Endothelial cell of umbilical vein (primary cell): ENCODE measurements around the gene ADARB1. TPM values are rescaled to one million over a fixed set of nuclear protein-coding genes. Genes with fewer than 3 reads are reported as not detected.

ENCODE experiments used
- BruUV-seq: library from RNA; stranded (reverse); fragments of 400-500 nt; replicated peaks from 2 replicates; lab custom pipeline; 2021; lab: Mats Ljungman, UMichigan
- CTCF ChIA-PET: fragments of 300-600, 350-600 bp; sonication (Branson Sonifier 250); formaldehyde crosslinking; loops from one replicate; lab custom pipeline; 2021; ENCODE audit warnings: antibody characterized with exemption, inconsistent platforms; lab: Charles Lee
- POLR2A ChIA-PET: fragments of 300-600, 350-600 bp; sonication (Branson Sonifier 250); formaldehyde crosslinking; loops from one replicate; lab custom pipeline; 2021; ENCODE audit warnings: antibody characterized with exemption, inconsistent platforms; lab: Charles Lee
- DNase-seq: peaks from one replicate; pipeline ENCODE4 v3.0.0-alpha.2; 2011; ENCODE audit warnings: low read depth, low spot score
- FAIRE-seq: peaks from 2 replicates; lab custom pipeline; 2011; peaks lifted over from hg19 to GRCh38; lab: Jason Lieb, UNC
- H2AFZ ChIP-seq: 2 replicates; pipeline ENCODE4 v1.6.0; 2012; ENCODE audit warnings: low read depth, low read length, control low read depth, inconsistent platforms
- H3K27ac ChIP-seq: 2 replicates; pipeline ENCODE4 v1.5.1; 2011; ENCODE audit warnings: low read depth, mild to moderate bottlenecking, control low read depth, low read length, moderate library complexity; ENCODE audit not compliant: insufficient read depth
- H3K27me3 ChIP-seq, 2 experiments: 2 replicates each; pipeline versions ENCODE4 v1.6.0 to v1.6.1; 2011; ENCODE audit warnings: low read length in 2 of 2, mixed read lengths in 1 of 2; ENCODE audit not compliant: control insufficient read depth in 2 of 2, insufficient read depth in 2 of 2
- H3K36me3 ChIP-seq, 2 experiments: 2 replicates in 1 of 2; 3 replicates in 1 of 2; pipeline ENCODE4 v1.5.1; 2011; ENCODE audit warnings: low read length in 2 of 2, mild to moderate bottlenecking in 1 of 2, moderate library complexity in 1 of 2; ENCODE audit not compliant: control insufficient read depth in 2 of 2, insufficient read depth in 2 of 2; ENCODE audit errors: extremely low read depth in 1 of 2
- H3K4me1 ChIP-seq: 3 replicates; pipeline ENCODE4 v1.5.1; 2011; ENCODE audit warnings: mild to moderate bottlenecking, low read length; ENCODE audit not compliant: control insufficient read depth, insufficient read depth; ENCODE audit errors: extremely low read depth
- H3K4me2 ChIP-seq: 2 replicates; pipeline ENCODE4 v1.6.1; 2011; ENCODE audit warnings: low read length, control low read depth, mixed read lengths; ENCODE audit not compliant: insufficient read depth
- H3K4me3 ChIP-seq, 3 experiments: fragments of 200-600 bp in 1 of 3; sonication (generic), shearing (Covaris generic) in 1 of 3; replicated peaks in 1 of 3; 2 replicates each; pipeline ENCODE4 v1.5.1; 2011 to 2016; ENCODE audit warnings: control low read depth in 3 of 3, low read length in 3 of 3, mild to moderate bottlenecking in 2 of 3, inconsistent platforms in 1 of 3, low read depth in 1 of 3, moderate library complexity in 1 of 3; ENCODE audit not compliant: insufficient read depth in 1 of 3
- H3K79me2 ChIP-seq: 2 replicates; pipeline ENCODE4 v1.6.0; 2012; ENCODE audit warnings: low read length, inconsistent platforms; ENCODE audit not compliant: control insufficient read depth, insufficient read depth
- H3K9ac ChIP-seq: replicated peaks from 2 replicates; pipeline ENCODE3; 2011; ENCODE audit warnings: low read length, control low read depth; ENCODE audit not compliant: insufficient read depth; ENCODE audit errors: extremely low read depth
- H3K9me1 ChIP-seq: replicated peaks from 3 replicates; pipeline ENCODE4 v1.6.0; 2011; ENCODE audit warnings: mild to moderate bottlenecking, low read length; ENCODE audit not compliant: control insufficient read depth, insufficient read depth; ENCODE audit errors: extremely low read depth
- H3K9me3 ChIP-seq: replicated peaks from 2 replicates; pipeline ENCODE4 v1.5.1; 2012; ENCODE audit warnings: low read length, inconsistent platforms; ENCODE audit not compliant: control insufficient read depth, insufficient read depth
- H4K20me1 ChIP-seq: replicated peaks from 2 replicates; pipeline ENCODE3; 2011; ENCODE audit warnings: mild to moderate bottlenecking, low read length; ENCODE audit not compliant: control insufficient read depth, insufficient read depth; ENCODE audit errors: extremely low read depth
- CTCF ChIP-seq, 2 donors: IDR thresholded peaks; 1 replicate in 1 of 2; 2 replicates in 1 of 2; pipeline ENCODE4 v1.5.1; 2011; ENCODE audit warnings: low read length in 2 of 2, mild to moderate bottlenecking in 2 of 2, moderate library complexity in 2 of 2, control low read depth in 1 of 2, inconsistent platforms in 1 of 2, low read depth in 1 of 2; ENCODE audit not compliant: insufficient read depth in 1 of 2; ENCODE audit errors: extremely low read depth in 1 of 2
- EZH2 ChIP-seq: IDR thresholded peaks from 2 replicates; pipeline ENCODE4 v1.6.1; 2012; ENCODE audit warnings: borderline replicate concordance, low read depth, mild to moderate bottlenecking, moderate library complexity, low read length, inconsistent platforms; ENCODE audit not compliant: severe bottlenecking
- FOS ChIP-seq: IDR thresholded peaks from 2 replicates; pipeline ENCODE4 v1.6.1; 2011; ENCODE audit warnings: mild to moderate bottlenecking, low read length, moderate library complexity, borderline replicate concordance; ENCODE audit not compliant: insufficient read depth
- GATA2 ChIP-seq: IDR thresholded peaks from 2 replicates; pipeline ENCODE4 v1.7.0; 2011; ENCODE audit warnings: low read depth, mild to moderate bottlenecking, moderate library complexity, mixed read lengths, low read length; ENCODE audit not compliant: insufficient read length, insufficient read depth
- JUN ChIP-seq: IDR thresholded peaks from 2 replicates; pipeline ENCODE4 v1.6.1; 2011; ENCODE audit warnings: borderline replicate concordance, low read depth; ENCODE audit not compliant: insufficient read length, insufficient read depth
- MAX ChIP-seq: IDR thresholded peaks from 2 replicates; pipeline ENCODE4 v1.6.1; 2011; ENCODE audit not compliant: insufficient read depth, insufficient read length
- MYC ChIP-seq: IDR thresholded peaks from one replicate; pipeline ENCODE4 v1.6.1; 2011; ENCODE audit warnings: mild to moderate bottlenecking, low read depth, low read length
- POLR2A ChIP-seq: IDR thresholded peaks from 2 replicates; pipeline ENCODE4 v1.6.1; 2012; ENCODE audit warnings: low read depth, mild to moderate bottlenecking, control low read depth, low read length
- POLR2AphosphoS5 ChIP-seq: IDR thresholded peaks from 2 replicates; pipeline ENCODE4 v1.6.1; 2012; ENCODE audit warnings: low read depth, mild to moderate bottlenecking, control low read depth, low read length, moderate library complexity; ENCODE audit not compliant: insufficient read depth
- dilution Hi-C: fragments of 300-500 bp; cut with MboI; formaldehyde crosslinking; loops from one replicate; pipeline ENCODE4 v1.15.0; 2019; ENCODE audit warnings: low sequenced_read_pairs; ENCODE audit not compliant: extremely low pct_ligation_motif_present
- intact Hi-C: fragments of 100-400 bp; cut with micrococcal nuclease; formaldehyde crosslinking; loops from one replicate; pipeline ENCODE4 v1.10.0; 2022
- polyA plus RNA-seq, 4 experiments: library from polyadenylated mRNA; depleted of rRNA in 3 of 4; stranded (reverse) in 3 of 4; unstranded in 1 of 4; fragments of >200 nt; gene quantifications; 2 replicates each; pipeline versions ENCODE4 v1.2.1 to v1.2.3, GENCODE V29; 2011 to 2012; ENCODE audit warnings: missing spikeins in 1 of 4
- total RNA-seq: library from RNA; stranded (reverse); gene quantifications from 2 replicates; pipeline ENCODE4 v1.2.3, GENCODE V29; 2021

Gene ADARB1
- total and polyA plus RNA-seq, 2 donors (not counting 3 experiments of a cell fraction or from before 2014, with no cell fraction given): 32.5 to 54.3 TPM

DNA sequence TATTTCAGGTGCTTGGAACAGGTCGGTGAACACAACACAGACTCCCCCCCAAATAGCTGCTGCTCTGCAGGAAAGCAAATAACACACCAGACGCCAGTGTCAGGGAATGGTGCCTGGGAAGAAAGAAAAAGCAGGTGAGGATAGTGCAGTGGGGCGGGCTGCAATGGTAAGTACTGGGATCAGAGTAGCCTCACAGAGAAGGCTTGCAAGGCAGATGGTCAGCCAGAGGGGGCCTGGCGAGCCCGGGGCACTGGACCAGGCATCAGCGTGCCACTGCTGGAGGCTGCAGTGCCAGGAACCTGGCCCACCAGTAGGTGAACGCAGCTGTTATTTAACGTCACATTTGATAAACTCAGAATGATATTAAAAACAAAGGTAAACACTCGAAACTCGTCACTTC lies 153.4 kb downstream of the ADARB1 start:
- Histone ChIP-seq H4K20me1 (no peaks in the 10 kb centered on the region), H3K4me2 (no peak overlapping the region), H3K27me3 (peaks cover 2 to 3% of the 10 kb centered on the region in 2 experiments), H3K27ac (no peak overlapping the region), H3K79me2 (no peaks in the 10 kb centered on the region), H3K4me3 (no peak overlapping the region), H3K36me3 (peaks cover 0 to 7% of the 10 kb centered on the region in 2 experiments), H3K9me3 (no peaks in the 10 kb centered on the region), H3K9ac (no peak overlapping the region), H3K9me1 (no peaks in the 10 kb centered on the region), H3K4me1 (no peaks in the 10 kb centered on the region), H2AFZ (no peak overlapping the region)
- no peak for FAIRE-seq
- CTCF ChIA-PET: interaction anchor here (0.9 to 1.3 kb wide), 4 partner anchors 21 to 89 kb away, joined by 3 to 6 read pairs (median 4); partner anchors contain the start of gene POFUT2
- no TSS peak for BruUV-seq
- dilution Hi-C loops: no loop called here
- TF ChIP-seq POLR2AphosphoS5: no peak
- TF ChIP-seq MAX: no peak
- no peak for TF ChIP-seq JUN
- no peak for TF ChIP-seq EZH2
- TF ChIP-seq GATA2: no peak
- TF ChIP-seq CTCF (IDR thresholded peaks at IDR 0.05; ENCODE audit: extremely low read depth in 1 of 2, insufficient read depth in 1 of 2, low read depth in 1 of 2, low read length in 2 of 2): no peak
- TF ChIP-seq POLR2A: no peak
- no peak for TF ChIP-seq MYC
- TF ChIP-seq FOS: no peak
- DNase-seq: no peak
- POLR2A ChIA-PET: no interaction called here
- intact Hi-C loops: no loop called here
